ENCODE data around the gene SLC28A1.
A peak's percentile ranks its signal among the peaks of the same experiment; 100 is the strongest.

Gene SLC28A1

GRCh38 chr15:84946772-84947489 is 62.5 kb downstream of the SLC28A1 start:
- no peak for DNase-seq

- DNase-seq, result no peak
Measured at GRCh38 chr15:84947947-84948830, 63.7 kb downstream of the SLC28A1 start.

- no peak for DNase-seq
Measured at GRCh38 chr15:84949043-84949442, 64.6 kb downstream of the SLC28A1 start.

- no peak for DNase-seq
Measured at GRCh38 chr15:84949845-84950569, 65.5 kb downstream of the SLC28A1 start.

DNA sequence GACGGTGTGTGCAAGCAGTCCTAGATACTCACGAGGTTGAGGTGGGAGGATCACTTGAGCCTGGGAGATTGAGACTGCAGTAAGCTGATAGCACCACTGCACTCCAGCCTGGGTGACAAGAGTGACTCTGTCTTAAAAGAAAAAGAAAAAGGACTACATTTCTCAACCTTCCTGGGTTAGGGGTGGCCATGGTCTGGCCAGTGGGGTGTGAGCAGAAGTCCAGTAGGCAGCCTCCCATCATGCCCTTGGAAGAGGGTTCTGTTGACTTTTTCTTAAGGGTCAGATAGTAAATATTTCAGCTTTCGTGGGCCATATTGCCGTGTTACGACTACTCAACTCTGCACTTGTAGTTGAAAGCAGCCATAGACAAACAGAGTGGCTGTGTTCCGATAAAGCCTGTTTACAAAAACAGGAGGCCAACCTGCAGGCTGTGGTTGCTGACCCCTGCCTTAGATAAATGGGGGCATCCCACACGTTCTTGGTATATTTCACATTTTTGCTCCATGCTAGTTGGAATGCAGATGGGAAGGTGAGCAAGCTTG is 66.2 kb downstream of the SLC28A1 start:
- no peak for DNase-seq

GRCh38 chr15:84951736-84952135 is 67.3 kb downstream of the SLC28A1 start:
- no peak for DNase-seq

GRCh38 chr15:84953136-84953535 is 68.7 kb downstream of the SLC28A1 start:
- no peak for DNase-seq

GRCh38 chr15:84953726-84954125 is 69.3 kb downstream of the SLC28A1 start:
- no peak for DNase-seq

- DNase-seq, result peak in 3 of 5 donors; percentile 23 to 30 (median 23)
Measured at GRCh38 chr15:84955089-84955848, 70.8 kb downstream of the SLC28A1 start.

- no peak for DNase-seq
Measured at GRCh38 chr15:84956199-84956598, 71.7 kb downstream of the SLC28A1 start.

GRCh38 chr15:84960391-84961113 is 76.1 kb downstream of the SLC28A1 start:
- DNase-seq, result no peak

DNA sequence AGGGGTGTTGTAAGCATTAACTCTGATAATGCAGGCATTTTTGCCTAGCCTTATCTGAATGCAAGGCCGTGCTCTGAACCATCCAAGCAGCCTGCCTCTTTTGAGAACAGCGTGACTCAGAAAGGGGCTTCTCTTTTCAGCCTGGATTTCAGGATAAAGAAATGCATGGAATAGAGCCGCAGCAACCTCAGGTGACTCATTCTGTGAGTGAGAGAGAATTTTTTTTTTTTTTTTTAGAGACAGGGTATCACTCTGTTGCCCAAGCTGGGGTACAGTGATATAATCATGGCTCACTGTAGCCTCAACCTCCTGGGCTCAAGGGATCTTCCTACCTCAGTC is 76.6 kb downstream of the SLC28A1 start:
- no peak for DNase-seq

DNA sequence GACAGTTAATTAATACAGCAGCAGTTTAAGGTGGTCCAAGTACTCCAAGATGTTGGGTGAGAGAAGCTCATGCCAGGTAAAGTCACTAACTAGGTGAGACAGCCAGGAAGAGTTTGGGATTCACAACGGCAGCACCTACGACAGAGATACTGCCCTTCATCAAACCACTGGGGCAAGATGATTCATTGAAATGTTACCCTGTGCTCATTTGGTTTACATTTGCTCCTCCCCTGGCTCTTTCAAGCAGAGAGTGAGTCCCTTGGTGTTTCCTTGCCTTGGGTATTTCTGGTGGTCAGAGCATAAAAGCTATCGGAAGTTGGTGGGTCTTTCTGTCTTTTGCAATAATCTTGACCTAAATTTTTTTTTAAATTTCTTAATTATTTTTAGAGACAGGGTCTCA is 77.2 kb downstream of the SLC28A1 start:
- DNase-seq, result no peak

DNA sequence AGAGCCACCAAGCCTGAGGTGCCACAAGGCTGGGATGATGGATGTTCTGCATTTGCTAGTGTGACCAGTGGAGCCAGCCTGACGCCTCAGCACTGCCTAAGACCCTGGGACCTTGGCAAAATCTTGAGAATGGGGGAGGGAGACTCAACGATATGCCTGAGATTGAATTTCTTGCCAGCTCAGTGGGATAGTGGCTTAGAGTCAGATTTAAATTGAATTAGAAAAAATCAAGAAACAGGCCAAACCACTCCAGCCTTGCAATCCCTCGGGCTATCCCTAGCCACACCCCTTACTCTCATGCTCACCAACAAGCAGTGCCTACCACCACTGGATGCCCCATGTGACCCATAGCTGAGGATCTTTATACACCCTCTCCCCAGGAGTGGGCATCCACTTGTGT is 78.5 kb downstream of the SLC28A1 start:
- DNase-seq, result no peak

DNA sequence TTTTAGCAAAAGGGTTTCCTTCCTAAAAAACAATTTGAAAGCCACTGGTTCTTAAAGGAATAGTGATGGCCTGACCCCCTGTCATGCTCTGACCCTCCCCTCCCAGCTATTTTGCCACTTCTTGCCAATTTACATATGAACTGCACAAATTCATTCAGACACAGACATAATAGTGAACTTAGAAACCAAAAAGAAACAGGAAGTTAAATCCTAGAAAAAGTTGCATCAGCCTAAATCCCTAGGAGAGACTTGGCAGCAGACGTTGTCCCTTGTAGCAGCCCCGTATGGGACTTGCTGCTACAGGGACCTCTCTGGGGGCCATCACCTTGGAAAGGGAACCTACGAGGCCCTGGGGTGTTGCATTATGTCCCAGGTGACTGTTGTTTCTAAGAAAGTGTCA is 82.9 kb downstream of the SLC28A1 start:
- DNase-seq, result no peak

- no peak for DNase-seq
Measured at GRCh38 chr15:84968301-84968700, 83.8 kb downstream of the SLC28A1 start.

DNA sequence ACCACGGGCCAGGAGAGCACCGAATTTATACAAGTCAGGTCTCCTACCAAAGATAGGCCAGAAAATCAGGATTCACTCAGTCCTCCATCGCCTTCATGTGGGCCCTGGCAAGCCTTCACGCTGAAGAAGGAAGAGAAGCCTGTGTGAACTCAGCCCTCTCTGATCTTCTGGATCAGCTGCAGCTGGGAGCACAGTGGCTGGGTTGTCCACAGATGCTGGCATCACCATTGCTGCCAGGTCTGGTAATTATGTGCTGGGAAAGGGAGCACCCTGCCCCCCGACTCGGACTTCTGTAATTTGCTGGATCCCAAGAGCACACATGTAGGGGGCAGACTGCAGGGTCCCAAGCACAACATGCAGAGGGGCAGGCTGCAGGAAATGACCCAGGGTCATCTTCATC is 84.8 kb downstream of the SLC28A1 start:
- no peak for DNase-seq

- DNase-seq, result no peak
Measured at GRCh38 chr15:84970843-84971242, 86.4 kb downstream of the SLC28A1 start.

GRCh38 chr15:84973492-84974460 is 89.3 kb downstream of the SLC28A1 start:
- no peak for DNase-seq

DNA sequence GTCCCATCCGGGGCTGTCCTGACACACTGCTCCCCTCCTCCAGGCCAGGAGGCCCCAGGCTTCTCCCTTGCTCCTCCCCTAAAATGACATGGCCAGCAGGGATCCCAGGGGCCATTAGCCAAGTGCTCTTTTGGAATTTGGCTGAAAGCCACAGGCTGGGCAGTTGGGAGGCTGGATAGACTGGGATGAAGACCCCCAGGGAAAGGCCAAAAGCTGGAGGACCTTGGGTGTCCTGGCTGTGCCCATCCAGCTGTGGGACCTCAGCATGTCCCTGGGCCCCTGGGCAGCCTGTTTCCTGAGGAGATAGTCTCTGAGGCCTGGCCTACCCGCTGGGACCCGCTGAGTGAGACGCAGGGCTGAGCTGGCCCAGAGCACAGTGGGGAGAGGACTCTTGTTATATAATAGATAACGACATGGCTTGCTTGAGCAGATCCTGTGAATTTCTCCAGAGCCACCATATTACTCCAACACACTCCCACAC is 91.4 kb downstream of the SLC28A1 start:
- no peak for DNase-seq
